ENCODE results near the gene HSPA6.
"Not testable (repeated sequence)": the region's sequence is repeated elsewhere in the genome, so short reads cannot be mapped to it uniquely, and the experiment has no call there.

Gene HSPA6

DNA sequence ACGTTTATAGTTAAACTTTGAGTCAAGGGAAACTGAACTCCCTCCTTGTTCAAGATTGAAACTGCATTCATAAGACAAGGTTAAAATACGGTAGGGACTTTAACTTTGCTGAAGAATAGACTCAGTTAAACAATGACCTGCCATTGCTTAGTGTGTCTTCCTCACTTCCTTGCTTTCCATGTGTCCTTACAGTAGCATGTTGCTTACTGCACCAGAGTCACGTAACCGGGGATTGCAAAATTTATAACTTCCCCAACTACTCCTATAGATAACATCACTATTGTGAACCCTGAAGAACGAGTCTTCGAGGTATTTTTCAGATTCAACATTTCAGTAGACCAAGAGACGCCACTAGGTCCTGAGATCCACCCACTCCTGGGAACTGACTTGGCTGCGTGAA is 47.4 kb downstream of the HSPA6 start:
- DNase-seq: not testable (repeated sequence)

All from NCI-H187 treated with DMSO at 0.1 percent for 48 hours (cell line).